GM19324 (cell line): ENCODE data around the gene FGF16.
"Not testable (repeated sequence)": the region's sequence is repeated elsewhere in the genome, so short reads cannot be mapped to it uniquely, and the experiment has no call there.

Source experiments
- ATAC-seq: cut with Tn5 transposase; IDR thresholded peaks from one replicate; pipeline ENCODE4 v1.9.1; 2021; ENCODE audit warnings: mild to moderate bottlenecking, moderate library complexity; ENCODE audit not compliant: unreplicated experiment, low FRiP score

FGF16 gene

GRCh38 chrX:77446908-77447652 is at the start of gene FGF16:
FGF16 (plus strand) TSS chrX:77447389; CDS start chrX:77447675, 286 bp downstream.
- no peak for ATAC-seq

DNA sequence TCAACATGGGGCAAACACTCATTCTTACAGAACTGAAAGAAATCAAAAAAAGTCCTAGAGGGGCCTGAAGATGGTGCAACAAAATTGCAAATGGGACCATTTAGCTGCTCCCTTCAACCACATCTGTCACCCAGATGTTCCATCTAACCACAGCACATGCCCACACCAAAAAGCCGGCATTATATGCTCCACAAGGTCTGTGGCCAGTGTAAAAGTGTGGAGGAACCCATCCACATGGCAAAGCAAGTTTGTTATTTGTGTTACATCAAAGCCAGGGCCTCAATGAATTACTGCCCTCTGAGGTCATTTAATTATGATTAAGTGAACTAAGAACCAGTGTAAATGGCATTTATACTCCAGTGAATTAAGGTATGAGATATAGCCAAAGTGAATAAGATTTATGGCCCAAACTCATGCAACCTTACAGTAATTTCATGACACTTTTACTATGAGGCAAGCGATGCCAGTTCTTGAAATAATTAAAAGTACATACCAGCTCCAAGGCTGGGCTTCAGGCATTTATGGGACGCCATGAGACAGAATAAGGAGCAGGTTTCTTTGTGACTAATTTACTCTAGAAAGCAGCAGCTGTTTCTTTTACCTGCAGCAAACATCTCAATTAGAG is 48.7 kb upstream of the FGF16 start:
- ATAC-seq: no peak

DNA sequence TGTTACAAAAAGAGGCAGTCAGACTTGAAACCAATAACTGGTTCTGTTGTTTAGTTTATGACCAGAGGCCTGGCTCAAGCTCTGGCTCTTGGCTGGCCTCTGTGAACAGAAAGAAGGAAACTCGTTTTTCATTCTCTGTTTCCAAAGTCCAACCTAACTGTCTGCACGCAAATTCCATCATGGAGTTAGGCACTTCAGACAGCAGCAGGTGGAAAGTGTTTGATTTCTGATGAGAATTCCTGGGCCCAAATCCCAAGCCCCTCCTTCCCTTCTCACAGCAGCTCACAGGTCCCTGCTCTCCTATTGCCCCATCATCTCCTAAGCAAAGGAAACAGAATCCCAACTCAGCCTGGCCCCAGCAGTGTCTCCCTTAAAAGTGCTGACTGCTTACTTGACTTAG is 42.8 kb upstream of the FGF16 start:
- no peak for ATAC-seq

DNA sequence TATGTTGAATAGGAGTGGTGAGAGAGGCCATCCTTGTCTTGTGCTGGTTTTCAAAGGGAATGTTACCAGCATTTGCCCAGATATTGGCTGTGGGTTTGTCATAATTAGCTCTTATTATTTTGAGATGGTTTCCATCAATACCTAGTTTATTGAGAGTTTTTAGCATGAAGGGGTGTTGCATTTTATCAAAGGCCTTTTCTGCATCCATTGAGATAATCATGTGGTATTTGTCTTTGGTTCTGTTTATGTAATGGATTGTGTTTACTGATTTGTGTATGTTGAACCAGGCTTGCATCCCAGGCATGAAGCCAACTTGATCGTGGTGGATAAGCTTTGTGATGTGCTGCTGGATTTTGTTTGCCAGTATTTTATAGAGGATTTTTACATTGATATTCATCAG is 39.4 kb upstream of the FGF16 start:
- not testable (repeated sequence) for ATAC-seq

DNA sequence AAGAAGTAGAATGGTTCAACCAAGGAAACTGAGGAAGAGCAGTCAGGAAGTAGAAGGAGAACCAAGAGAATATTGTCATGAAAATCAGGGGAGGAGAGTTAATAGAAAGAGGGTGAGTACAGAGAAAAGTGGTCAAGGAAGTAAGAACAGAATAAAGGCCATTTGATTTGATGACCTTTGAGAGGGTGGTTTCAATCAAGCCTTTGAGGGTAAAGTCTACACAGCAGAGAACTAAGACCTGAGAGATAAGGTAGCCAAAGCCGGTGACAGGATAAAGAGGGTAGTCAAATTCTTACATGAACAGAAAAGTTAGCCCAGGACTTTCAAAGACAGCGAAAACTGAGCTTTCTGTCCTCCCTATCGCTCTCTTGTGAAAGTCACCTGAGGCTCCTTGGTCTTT is 34.6 kb upstream of the FGF16 start:
- ATAC-seq: no peak

GRCh38 chrX:77415161-77415560 is 32.0 kb upstream of the FGF16 start:
- ATAC-seq: no peak

- ATAC-seq: no peak
These were observed 31.3 kb upstream of the FGF16 start for GRCh38 chrX:77415882-77416281.

DNA sequence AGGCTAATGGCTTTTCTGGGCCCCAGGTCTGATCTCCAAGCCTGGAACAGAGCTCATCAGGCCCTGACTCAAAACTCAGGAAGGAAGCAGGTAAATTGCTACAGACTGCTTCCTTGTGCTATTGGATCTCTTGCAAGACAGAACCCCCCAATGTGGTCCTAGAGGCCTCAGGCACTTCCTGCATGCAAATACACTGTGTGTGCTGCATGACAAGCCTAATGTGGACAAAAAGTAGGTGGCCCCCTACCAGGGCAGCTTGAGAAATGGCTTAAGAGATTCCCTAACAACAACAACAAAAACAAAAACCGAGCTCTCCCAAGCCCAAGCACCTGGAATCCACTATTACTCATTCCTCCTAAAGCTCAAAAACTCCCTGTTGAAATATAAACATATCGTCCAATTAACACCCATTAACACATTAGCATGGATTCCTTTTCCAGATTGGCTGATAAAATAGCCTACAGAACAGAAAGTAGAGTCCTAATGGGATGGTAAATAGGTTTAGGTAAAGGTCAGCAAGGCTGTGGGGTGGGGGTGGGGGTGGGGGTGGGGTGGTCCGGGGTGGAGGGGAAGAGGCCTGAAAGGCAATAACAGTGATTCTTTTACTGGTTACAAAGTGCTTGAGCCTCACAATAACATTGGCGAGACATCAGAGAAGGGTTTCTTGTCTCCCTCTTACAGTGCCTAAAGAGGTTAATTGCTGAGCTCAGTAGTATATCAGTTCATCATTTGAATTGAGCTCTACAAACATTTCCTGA is 24.1 kb upstream of the FGF16 start:
- no peak for ATAC-seq

DNA sequence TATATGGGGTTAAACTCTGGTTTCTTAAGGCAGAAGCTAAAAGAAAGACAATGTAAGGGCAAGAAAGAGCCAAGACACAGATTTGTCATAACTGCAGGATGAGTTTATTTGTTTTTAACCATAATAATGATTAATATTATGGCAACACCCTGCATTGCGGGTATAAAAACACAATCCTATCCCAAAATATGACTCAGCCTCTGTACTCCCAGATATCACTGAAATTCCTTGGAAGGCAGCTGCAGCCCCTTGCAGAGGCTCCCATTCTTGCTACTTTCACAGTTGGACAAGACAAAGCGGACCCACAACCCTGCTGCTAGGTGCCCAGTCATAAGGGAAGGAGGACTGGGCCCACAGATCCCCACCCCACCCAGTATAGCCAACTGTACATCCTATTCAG is 20.4 kb upstream of the FGF16 start:
- ATAC-seq: no peak

DNA sequence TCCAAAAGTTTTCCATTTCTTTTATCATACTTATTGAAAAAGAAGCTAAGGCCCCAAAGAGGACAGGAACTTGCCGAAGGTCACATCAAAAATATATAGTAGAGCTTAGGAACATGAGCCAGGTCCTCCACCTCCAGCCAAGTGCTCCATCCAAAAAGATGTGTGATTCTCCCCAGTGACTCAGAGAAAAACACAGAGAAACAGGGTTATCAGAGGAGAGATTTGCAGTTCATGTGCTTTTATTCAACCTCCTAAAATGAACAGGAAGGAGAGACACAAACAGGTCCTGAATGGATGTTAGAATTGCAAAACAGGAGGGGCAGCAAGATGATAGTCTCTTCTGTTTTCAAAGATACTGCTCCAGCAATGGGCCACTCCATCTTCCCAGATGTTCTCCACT is 19.6 kb upstream of the FGF16 start:
- no peak for ATAC-seq

DNA sequence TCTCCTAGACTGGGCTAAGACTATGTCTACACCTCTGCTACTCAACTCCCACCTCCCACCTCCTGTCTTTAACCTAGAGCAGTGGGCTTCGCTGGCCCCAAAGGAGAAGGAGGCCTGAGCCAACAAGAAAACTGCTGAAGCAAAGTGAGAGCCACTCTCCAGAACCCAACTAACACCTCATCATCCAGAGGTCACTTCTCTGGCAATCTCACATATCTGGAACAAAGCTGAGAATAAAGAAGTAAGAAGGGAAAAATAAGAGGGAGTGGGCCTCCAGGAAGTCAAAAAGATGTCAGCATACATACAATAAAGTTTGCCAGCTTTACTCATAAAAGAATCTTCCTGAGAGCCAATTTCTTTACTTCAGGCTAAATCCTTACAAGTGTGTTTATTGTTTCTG is 18.6 kb upstream of the FGF16 start:
- ATAC-seq: no peak

DNA sequence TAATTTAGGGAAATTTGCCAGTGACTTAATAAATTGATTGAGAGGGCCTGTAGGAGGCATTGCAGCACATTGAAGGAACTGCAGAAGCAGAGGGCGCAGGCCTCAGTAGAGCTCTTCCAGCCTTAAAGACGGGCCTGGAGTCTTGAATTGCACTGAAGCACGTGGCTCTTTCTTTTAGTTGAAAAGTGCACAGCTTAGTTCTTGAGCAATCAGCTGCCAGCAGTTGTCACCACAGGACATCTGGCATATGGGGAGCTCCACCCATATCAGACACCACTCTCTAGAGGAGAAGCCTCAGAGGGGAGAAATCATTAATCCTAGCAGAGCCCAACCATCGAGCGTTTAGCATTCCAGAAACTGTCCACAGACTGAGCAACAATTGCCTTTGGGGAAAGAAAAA is 16.0 kb upstream of the FGF16 start:
- no peak for ATAC-seq

DNA sequence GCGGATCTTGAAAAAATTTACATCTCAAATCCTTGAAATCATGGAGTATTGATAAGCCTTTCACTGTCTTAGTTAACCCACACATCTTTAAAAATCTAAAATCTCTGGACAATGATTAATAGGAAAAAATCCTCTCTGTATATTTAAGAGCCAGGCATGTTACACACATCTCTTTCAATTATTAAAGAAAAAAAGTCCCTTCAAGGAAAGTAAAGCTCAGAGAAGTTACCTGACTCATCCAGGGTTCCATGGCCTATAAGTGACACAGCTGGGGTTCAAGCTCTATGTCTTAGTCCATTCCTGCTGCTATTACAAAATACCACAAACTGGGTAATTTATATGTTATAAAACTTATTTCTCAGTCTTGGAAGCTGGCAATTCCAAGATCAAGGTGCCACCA is 14.2 kb upstream of the FGF16 start:
- ATAC-seq: no peak

- no peak for ATAC-seq
These were observed 12.2 kb upstream of the FGF16 start for GRCh38 chrX:77434962-77435361.

GRCh38 chrX:77436271-77436670 is 10.9 kb upstream of the FGF16 start:
- ATAC-seq: no peak

- ATAC-seq: no peak
These were observed 10.5 kb upstream of the FGF16 start for GRCh38 chrX:77436682-77437081.

GRCh38 chrX:77440330-77440729 is 6.9 kb upstream of the FGF16 start:
- ATAC-seq: no peak

GRCh38 chrX:77441033-77441432 is 6.2 kb upstream of the FGF16 start:
- ATAC-seq: no peak

DNA sequence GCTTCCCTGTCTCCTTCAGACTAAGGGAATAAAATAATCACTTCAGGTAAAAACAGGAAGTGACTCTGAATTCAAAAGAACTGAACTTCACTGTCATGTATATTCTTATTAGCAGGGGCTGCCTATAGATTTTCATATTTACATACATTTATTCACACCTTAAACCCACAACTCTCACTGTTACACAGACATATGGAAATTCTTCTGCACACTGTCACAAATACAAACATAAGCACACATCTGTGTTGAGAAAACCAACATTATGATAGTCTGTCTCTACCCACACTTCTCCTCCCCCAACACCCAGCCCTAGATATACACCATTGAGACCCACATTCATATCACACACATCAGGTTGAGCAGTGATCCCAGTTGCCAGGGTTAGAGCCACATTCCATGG is 5.7 kb upstream of the FGF16 start:
- no peak for ATAC-seq

DNA sequence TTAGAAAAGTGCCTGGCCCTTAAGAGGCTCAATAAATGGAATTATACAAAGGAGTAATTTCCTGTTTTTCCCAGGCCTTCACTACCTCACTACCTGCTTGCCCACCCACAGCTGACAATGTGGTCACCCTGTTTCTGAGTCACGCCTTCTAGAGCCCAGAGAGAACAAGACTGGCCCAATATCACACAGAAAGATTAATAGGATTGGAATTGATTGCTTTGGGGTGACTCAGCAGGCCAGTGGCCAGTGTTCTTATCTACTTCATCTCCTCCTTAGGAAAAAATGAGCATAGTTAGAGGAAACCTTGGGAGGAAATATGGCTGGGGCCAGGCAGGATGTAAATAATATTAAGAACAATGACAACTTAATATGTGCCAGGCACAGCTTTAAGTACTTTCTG is 4.5 kb upstream of the FGF16 start:
- ATAC-seq: no peak

DNA sequence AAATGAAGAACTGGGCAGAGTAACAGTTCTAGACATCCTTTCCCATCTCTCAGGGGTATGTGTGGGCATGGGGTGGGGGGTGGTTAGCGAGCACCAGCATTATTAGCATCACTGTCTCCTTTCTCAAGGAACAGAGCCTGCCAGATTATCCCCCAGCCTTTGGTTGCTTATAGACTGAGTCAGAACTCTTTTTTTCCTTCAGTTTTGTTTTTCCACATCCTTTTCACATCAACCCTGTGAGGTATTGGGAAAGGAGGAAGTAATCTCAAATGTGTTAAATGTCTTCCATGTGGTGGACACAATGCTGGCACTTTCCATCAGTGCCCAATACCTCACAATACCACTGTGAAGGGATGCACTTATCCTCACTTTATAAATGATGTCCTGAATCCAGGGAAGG is 3.1 kb upstream of the FGF16 start:
- no peak for ATAC-seq

GRCh38 chrX:77444545-77444944 is 2.6 kb upstream of the FGF16 start:
- ATAC-seq: no peak
